Neural progenitor cell (in vitro differentiated cells): ENCODE measurements around the gene AFMID.
A peak's percentile ranks its signal among the peaks of the same experiment; 100 is the strongest.

Experiments used
- EZH2 ChIP-seq: fragments of 200-600 bp; sonication (generic); IDR thresholded peaks from 2 replicates; pipeline ENCODE4 v1.6.1; 2017; ENCODE audit warnings: antibody characterized with exemption, mild to moderate bottlenecking, moderate library complexity
- EZH2phosphoT487 ChIP-seq: fragments of 200-600 bp; sonication (generic); IDR thresholded peaks from 2 replicates; pipeline ENCODE4 v1.6.1; 2017; ENCODE audit warnings: antibody characterized with exemption
- TF ChIP-seq, protein P1 (sequence below): fragments of 200-600 bp; sonication (generic); IDR thresholded peaks from 2 replicates; pipeline ENCODE4 v1.5.1; 2017; ENCODE audit warnings: antibody characterized with exemption, mild to moderate bottlenecking

DNA sequence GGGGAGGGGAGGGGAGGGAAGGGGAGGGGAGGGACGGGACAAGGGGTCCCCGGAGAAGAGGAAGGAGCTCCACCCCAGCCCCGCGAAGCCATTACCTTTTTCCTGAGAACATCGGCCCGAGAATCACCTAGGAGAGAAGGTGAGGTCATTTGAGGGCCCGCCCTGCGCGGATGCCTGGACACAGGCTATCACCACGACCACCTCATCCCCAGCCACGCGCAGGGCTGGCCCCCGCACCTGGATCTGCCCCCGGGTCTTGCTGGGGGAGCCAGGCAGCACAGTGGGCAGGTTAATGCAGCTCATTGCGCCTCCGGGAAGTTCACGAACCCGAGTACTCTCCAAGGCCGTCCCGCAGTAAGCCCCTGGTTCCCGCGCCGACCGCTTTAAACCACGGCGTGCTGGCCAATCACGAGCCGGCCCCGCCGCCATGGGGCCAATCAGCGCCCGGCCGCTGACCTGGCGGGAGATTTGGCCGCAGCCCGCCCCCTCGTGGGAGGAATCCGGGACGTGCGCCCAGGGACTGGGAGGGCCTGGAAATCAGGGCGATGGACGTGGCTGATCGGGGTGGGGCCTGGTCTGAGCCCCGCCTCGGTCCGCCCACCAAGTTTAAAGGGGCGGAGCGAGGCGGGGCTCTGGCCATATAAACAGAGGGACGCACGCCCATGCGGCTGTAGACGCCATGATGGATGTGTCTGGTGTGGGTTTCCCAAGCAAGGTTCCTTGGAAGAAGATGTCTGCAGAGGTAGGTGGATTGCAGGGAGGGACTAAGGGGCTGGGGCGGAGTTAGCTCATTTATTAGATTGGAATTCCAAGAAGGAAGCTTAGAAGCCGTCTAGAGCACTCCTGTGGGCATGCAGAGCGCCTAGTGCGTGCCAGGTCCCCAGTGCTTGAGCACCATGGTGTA, at the start of gene AFMID, which contains the start of gene TK1:
- TF ChIP-seq, protein P1, sequence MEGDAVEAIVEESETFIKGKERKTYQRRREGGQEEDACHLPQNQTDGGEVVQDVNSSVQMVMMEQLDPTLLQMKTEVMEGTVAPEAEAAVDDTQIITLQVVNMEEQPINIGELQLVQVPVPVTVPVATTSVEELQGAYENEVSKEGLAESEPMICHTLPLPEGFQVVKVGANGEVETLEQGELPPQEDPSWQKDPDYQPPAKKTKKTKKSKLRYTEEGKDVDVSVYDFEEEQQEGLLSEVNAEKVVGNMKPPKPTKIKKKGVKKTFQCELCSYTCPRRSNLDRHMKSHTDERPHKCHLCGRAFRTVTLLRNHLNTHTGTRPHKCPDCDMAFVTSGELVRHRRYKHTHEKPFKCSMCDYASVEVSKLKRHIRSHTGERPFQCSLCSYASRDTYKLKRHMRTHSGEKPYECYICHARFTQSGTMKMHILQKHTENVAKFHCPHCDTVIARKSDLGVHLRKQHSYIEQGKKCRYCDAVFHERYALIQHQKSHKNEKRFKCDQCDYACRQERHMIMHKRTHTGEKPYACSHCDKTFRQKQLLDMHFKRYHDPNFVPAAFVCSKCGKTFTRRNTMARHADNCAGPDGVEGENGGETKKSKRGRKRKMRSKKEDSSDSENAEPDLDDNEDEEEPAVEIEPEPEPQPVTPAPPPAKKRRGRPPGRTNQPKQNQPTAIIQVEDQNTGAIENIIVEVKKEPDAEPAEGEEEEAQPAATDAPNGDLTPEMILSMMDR = peak; percentile 95
- TF ChIP-seq EZH2 (no peak), EZH2phosphoT487 (no peak)
